ENCODE measurements around the gene LCN15. TPM values are rescaled to one million over a fixed set of nuclear protein-coding genes. Genes with fewer than 3 reads are reported as not detected.

Gene LCN15
- total RNA-seq, 1 donor from 2014 or later: 1.9 TPM

- TF ChIP-seq CTCF (IDR thresholded peaks at IDR 0.05; ENCODE audit: partially characterized antibody, unreplicated experiment): no peak
Observed at GRCh38 chr9:136740069-136740468, 24.2 kb downstream of the LCN15 start.

DNA sequence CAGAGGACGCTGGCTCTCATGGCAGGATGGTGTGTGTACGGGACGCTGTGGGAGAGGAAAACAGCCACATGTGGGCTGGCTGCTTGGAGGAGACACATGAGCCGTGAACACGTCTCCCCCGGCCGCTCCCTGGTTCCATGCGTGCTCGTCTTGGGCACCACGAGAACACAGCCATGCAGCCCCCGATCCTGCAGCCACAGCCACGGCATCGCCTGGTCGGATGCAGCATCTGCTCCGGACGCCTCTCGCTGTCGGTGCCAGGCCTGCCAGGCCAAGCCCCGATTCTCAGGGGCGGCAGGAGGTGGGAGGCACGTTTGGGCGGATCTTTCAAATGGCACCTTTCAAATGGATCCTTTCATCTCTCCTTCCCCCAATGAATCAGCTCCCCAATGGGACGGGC, 24.8 kb downstream of the LCN15 start:
- Mint-ChIP-seq H3K27ac (ENCODE audit: unreplicated experiment) (no peak overlapping the region), H3K27me3 (ENCODE audit: unreplicated experiment) (no peaks in the 10 kb centered on the region), H3K4me3 (ENCODE audit: unreplicated experiment) (no peak overlapping the region), H3K4me1 (ENCODE audit: low read depth, unreplicated experiment) (no peaks in the 10 kb centered on the region), H3K36me3 (ENCODE audit: unreplicated experiment) (no peaks in the 10 kb centered on the region), H3K9me3 (ENCODE audit: unreplicated experiment) (peaks cover 3% of the 10 kb centered on the region)
- no peak for DNase-seq
- no peak for TF ChIP-seq CTCF (IDR thresholded peaks at IDR 0.05; ENCODE audit: partially characterized antibody, unreplicated experiment)

More at GRCh38 chr9:136740069-136740468, 24.2 kb downstream of the LCN15 start:
- no peaks in the 10 kb centered on the region for H3K4me1 Mint-ChIP-seq (ENCODE audit: low read depth, unreplicated experiment)
- no peaks in the 10 kb centered on the region for H3K27me3 Mint-ChIP-seq (ENCODE audit: unreplicated experiment)
- no peak for DNase-seq
- H3K9me3 Mint-ChIP-seq (ENCODE audit: unreplicated experiment): peaks cover 3% of the 10 kb centered on the region
- H3K4me3 Mint-ChIP-seq (ENCODE audit: unreplicated experiment): no peak overlapping the region
- no peak overlapping the region for H3K27ac Mint-ChIP-seq (ENCODE audit: unreplicated experiment)
- H3K36me3 Mint-ChIP-seq (ENCODE audit: unreplicated experiment): no peaks in the 10 kb centered on the region

DNA sequence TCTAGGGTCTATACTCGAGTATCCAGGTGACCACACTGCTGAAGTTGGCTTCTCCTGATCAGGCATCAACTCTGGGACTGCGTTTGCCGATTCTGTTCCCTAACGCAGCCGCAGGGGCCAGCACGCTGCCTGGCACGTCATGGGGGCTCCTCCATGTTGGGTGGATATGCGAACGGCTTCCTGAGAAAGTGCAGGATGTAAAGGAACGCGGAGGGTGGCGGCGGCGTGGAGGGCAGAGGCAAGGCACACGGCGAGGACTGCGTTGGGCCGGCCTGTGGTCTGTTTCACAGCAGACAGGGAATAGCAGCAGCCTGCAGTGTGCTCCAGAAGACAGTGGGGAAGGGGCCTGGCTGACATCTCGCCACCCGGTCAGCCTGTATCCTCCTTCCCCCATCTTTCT, 25.4 kb downstream of the LCN15 start:
- no peak for TF ChIP-seq CTCF (IDR thresholded peaks at IDR 0.05; ENCODE audit: partially characterized antibody, unreplicated experiment)
- DNase-seq: no peak
- no peaks in the 10 kb centered on the region for H3K4me1 Mint-ChIP-seq (ENCODE audit: low read depth, unreplicated experiment)
- H3K27ac Mint-ChIP-seq (ENCODE audit: unreplicated experiment): no peak overlapping the region
- peaks cover 5% of the 10 kb centered on the region for H3K9me3 Mint-ChIP-seq (ENCODE audit: unreplicated experiment)
- no peaks in the 10 kb centered on the region for H3K27me3 Mint-ChIP-seq (ENCODE audit: unreplicated experiment)
- H3K36me3 Mint-ChIP-seq (ENCODE audit: unreplicated experiment): no peaks in the 10 kb centered on the region
- H3K4me3 Mint-ChIP-seq (ENCODE audit: unreplicated experiment): no peak overlapping the region

DNA sequence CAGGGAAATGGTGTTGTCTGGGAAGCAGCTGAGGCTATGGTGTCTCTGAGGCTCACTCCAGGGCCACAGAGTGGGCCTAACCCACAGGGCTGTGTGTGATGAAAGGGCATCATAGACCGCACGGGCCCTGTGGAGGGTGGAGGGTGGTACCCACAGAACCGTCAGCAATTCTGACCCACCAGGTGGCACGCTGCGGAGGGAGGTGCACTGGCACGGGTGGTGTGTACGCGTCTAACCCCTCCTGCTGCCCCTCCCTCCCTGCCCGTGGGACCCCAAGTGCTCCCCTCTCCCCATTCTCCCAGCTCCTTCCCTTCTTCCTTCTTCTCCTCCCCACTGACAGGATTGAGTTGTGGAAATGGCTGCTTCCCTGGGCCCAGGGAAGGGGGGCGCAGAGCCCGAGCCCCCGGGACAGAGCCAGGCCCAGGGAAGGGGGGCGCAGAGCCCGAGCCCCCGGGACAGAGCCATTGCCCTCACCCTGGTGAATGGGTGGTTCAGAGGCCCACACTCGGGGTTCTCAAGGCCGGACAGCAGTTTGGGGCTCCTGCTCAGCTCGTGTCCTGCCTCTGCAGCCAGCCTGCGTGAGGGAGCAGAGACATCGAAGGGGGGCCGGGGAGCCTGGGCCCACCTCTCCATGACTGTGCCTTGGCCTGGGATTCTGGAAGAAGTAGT, 28.4 kb downstream of the LCN15 start:
- Mint-ChIP-seq H3K9me3 (ENCODE audit: unreplicated experiment) (peaks cover 6% of the 10 kb centered on the region), H3K4me1 (ENCODE audit: low read depth, unreplicated experiment) (no peaks in the 10 kb centered on the region), H3K4me3 (ENCODE audit: unreplicated experiment) (no peak overlapping the region), H3K27ac (ENCODE audit: unreplicated experiment) (no peak overlapping the region), H3K27me3 (ENCODE audit: unreplicated experiment) (no peaks in the 10 kb centered on the region), H3K36me3 (ENCODE audit: unreplicated experiment) (no peaks in the 10 kb centered on the region)
- no peak for TF ChIP-seq CTCF (IDR thresholded peaks at IDR 0.05; ENCODE audit: partially characterized antibody, unreplicated experiment)
- no peak for DNase-seq

DNA sequence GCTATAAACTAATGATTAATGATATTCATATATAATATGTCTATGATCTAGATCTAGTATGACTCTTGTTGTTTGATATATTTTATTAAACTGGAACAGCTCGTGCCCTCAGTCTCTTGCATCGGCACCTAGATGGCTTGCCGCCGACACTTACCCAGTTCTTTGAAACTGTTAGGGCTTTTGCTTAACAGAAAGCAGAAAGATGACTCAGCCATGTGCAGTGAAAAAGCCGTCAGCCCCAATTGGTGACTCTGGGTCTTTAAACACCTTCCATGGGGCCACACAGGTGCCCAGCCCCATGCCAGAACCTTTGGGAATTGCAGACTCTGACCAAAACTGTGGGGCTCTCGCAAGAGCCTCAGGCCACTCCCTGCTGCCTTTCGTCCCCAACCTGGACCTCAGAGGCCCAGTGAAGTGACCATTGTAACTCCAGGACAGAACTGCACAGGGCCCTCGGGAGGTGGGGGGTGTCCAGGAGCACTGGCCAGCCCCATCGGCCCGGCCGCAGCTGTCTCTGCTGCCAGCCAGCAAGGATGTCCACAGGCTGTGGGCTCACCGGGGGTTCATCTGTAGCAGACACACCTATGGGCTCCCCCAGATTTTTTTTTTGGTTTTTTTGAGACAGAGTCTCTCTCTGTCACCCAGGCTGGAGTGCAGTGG, 29.4 kb downstream of the LCN15 start:
- Mint-ChIP-seq H3K4me1 (ENCODE audit: low read depth, unreplicated experiment) (no peaks in the 10 kb centered on the region), H3K27ac (ENCODE audit: unreplicated experiment) (no peak overlapping the region), H3K9me3 (ENCODE audit: unreplicated experiment) (peaks cover 6% of the 10 kb centered on the region), H3K27me3 (ENCODE audit: unreplicated experiment) (peaks cover 2% of the 10 kb centered on the region), H3K36me3 (ENCODE audit: unreplicated experiment) (no peaks in the 10 kb centered on the region), H3K4me3 (ENCODE audit: unreplicated experiment) (no peak overlapping the region)
- no peak for TF ChIP-seq CTCF (IDR thresholded peaks at IDR 0.05; ENCODE audit: partially characterized antibody, unreplicated experiment)
- no peak for DNase-seq

Data from glutamatergic neuron (in vitro differentiated cells).